Ascending aorta (tissue), 2 donors: ENCODE results near the gene PGBD5. TPM values are rescaled to one million over a fixed set of nuclear protein-coding genes. Genes with fewer than 3 reads are reported as not detected.

ENCODE experiments used
- DNase-seq, 2 donors: peaks; one replicate each; pipeline ENCODE4 v3.0.0-alpha.2; 2019; ENCODE audit warnings: low spot score in 2 of 2
- H3K27ac ChIP-seq, 2 donors: fragments of 200-600 bp; sonication (generic); one replicate each; pipeline ENCODE4 v1.5.1; 2016 to 2017; ENCODE audit warnings: mild to moderate bottlenecking in 1 of 2
- H3K27me3 ChIP-seq: fragments of 200-600 bp; sonication (generic); one replicate; pipeline ENCODE4 v1.5.1; 2017
- H3K36me3 ChIP-seq, 2 donors: fragments of 200-600 bp; sonication (generic); one replicate each; pipeline ENCODE4 v1.5.1; 2016
- H3K4me1 ChIP-seq, 2 donors: fragments of 200-600 bp; sonication (generic); one replicate each; pipeline ENCODE4 v1.5.1; 2016 to 2017; ENCODE audit warnings: mild to moderate bottlenecking in 1 of 2
- H3K4me3 ChIP-seq, 2 donors: fragments of 200-600 bp; sonication (generic); one replicate each; pipeline ENCODE4 v1.5.1; 2016 to 2017; ENCODE audit warnings: mild to moderate bottlenecking in 1 of 2
- H3K9me3 ChIP-seq, 2 donors: fragments of 200-600 bp; sonication (generic); one replicate each; pipeline ENCODE4 v1.5.1; 2016
- intact Hi-C: fragments of 100-400 bp; cut with DNase I; formaldehyde crosslinking; loops from one replicate; pipeline ENCODE4 v1.15.1; 2023
- total RNA-seq: library from RNA; depleted of rRNA; stranded (reverse); fragments of >200 nt; gene quantifications from one replicate; pipeline ENCODE4 v1.1.0, GENCODE V29; 2016
- TF ChIP-seq, protein P1 (sequence below), 3 experiments: fragments of 200-600 bp in 2 of 3; fragments of 450-650 bp in 1 of 3; sonication (generic) in 2 of 3; IDR thresholded peaks; one replicate each; pipeline ENCODE4 v1.5.1; 2016 to 2019; ENCODE audit warnings: antibody characterized with exemption in 3 of 3, mild to moderate bottlenecking in 1 of 3, moderate library complexity in 1 of 3

Gene PGBD5
- total RNA-seq, 1 donor from 2014 or later, result not detected

DNA sequence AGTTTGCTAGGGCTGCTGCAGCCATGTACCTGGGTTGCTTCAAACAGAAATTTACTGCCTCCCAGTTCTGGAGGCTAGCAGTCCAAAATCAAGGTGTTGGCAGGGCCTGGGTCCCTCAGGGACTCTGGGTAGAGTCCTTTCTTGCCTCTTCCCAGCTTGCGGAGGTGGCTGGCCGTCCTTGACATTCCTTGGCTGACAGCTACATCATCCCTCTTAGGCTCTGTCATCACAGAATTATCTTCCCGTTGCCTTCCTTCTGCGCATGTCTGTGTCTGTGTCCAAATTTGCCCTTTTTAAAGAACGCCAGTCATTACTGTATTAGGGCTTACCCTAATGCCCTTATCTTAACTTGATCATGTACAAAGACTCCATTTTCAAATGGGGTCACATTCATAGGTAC, 37.6 kb upstream of the PGBD5 start:
- no peak for DNase-seq
- Histone ChIP-seq H3K4me3 (no peak overlapping the region), H3K36me3 (no peaks in the 10 kb centered on the region), H3K9me3 (no peaks in the 10 kb centered on the region), H3K27me3 (no peaks in the 10 kb centered on the region), H3K27ac (no peak overlapping the region), H3K4me1 (no peaks in the 10 kb centered on the region)
- intact Hi-C loops, result no loop called here
- TF ChIP-seq, protein P1, sequence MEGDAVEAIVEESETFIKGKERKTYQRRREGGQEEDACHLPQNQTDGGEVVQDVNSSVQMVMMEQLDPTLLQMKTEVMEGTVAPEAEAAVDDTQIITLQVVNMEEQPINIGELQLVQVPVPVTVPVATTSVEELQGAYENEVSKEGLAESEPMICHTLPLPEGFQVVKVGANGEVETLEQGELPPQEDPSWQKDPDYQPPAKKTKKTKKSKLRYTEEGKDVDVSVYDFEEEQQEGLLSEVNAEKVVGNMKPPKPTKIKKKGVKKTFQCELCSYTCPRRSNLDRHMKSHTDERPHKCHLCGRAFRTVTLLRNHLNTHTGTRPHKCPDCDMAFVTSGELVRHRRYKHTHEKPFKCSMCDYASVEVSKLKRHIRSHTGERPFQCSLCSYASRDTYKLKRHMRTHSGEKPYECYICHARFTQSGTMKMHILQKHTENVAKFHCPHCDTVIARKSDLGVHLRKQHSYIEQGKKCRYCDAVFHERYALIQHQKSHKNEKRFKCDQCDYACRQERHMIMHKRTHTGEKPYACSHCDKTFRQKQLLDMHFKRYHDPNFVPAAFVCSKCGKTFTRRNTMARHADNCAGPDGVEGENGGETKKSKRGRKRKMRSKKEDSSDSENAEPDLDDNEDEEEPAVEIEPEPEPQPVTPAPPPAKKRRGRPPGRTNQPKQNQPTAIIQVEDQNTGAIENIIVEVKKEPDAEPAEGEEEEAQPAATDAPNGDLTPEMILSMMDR (IDR thresholded peaks at IDR 0.05), result no peak

DNA sequence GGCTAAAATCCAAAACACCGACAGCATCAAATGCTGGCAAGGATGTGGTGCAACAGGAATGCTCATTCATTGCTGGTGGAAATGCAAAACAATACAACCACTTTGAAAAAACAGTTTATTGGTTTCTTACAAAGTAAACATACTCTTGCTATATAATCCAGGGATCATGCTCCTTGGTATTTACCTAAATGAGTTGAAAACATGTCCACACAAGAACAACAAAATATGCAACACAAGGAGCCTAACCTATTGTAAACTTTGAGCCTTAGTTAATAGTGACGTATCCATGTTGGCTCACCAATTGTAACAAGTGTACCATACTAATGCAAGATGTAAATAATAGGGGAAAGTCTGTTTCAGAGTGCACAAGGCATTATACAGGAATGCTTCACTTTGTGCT, 37.2 kb upstream of the PGBD5 start:
- Histone ChIP-seq H3K9me3 (no peaks in the 10 kb centered on the region), H3K4me1 (no peaks in the 10 kb centered on the region), H3K4me3 (no peak overlapping the region), H3K27ac (no peak overlapping the region), H3K27me3 (no peaks in the 10 kb centered on the region), H3K36me3 (no peaks in the 10 kb centered on the region)
- intact Hi-C loops, result no loop called here
- TF ChIP-seq, protein P1 (IDR thresholded peaks at IDR 0.05), result no peak
- no peak for DNase-seq

DNA sequence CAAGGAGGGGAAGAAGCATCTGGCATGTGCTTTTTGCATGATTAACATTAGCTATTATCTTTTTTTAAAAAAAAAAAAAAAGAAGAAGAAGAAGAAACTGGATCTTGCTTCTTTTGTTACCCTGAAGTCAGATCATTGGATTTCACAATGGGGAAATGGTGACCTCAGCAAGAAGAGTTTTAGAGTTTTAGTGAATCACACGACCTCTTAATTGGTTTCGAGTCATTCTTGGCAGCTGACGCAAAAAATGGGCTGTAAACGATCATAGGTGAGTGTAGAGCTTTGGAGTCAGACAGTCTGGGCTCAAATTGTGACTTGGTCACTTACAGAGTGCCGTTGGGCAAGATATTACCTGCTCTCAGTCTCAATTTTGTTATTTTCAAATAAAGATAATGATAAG, 33.3 kb upstream of the PGBD5 start:
- H3K4me3 ChIP-seq, result no peak overlapping the region
- no peaks in the 10 kb centered on the region for H3K27me3 ChIP-seq
- no peaks in the 10 kb centered on the region for H3K36me3 ChIP-seq
- H3K4me1 ChIP-seq, result no peaks in the 10 kb centered on the region
- intact Hi-C loops, result no loop called here
- H3K9me3 ChIP-seq, result no peaks in the 10 kb centered on the region
- DNase-seq, result no peak
- TF ChIP-seq, protein P1 (IDR thresholded peaks at IDR 0.05), result no peak
- H3K27ac ChIP-seq, result no peak overlapping the region

DNA sequence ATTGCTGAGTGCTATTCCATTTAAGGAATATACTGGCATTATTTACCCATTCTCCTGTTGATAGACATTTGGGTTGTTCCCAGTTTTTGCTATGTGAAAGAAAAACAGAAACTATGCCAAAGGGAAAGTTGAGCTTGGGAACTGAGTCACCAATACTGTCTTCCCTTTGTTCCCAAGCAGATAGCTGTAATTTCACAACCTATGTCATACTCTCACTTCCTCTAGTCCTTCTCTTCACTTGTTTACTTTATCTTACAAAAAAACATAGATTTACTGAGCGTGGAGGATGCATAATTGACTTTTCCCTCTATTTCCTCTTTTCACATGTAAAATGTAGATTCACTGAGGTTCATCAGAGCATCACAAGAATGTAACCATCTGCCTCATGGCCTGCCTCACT, 32.4 kb upstream of the PGBD5 start:
- intact Hi-C loops, result no loop called here
- Histone ChIP-seq H3K9me3 (no peaks in the 10 kb centered on the region), H3K27me3 (no peaks in the 10 kb centered on the region), H3K36me3 (no peaks in the 10 kb centered on the region), H3K27ac (no peak overlapping the region), H3K4me1 (no peaks in the 10 kb centered on the region), H3K4me3 (no peak overlapping the region)
- TF ChIP-seq, protein P1 (IDR thresholded peaks at IDR 0.05), result no peak
- DNase-seq, result no peak

DNA sequence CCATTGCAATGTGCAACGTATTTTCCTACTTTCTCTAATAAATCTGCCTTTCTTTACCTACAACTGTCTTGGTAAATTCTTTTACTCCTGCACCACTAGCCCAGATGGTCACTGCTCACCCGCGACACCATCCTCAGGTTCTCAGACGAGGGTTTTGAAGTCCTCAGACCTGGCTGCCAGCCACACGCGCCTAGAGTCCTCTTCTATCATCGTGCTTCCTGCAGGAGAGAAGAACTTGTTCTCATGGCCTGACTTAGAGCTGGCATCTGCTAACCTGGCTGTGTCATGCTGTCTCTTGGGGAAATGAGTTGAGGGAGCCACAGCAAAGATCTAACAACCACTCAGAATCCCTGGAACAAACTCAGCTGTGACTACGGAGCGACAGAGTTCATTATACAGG, 30.3 kb upstream of the PGBD5 start:
- Histone ChIP-seq H3K9me3 (no peaks in the 10 kb centered on the region), H3K36me3 (no peaks in the 10 kb centered on the region), H3K4me1 (no peaks in the 10 kb centered on the region), H3K27ac (no peak overlapping the region), H3K27me3 (no peaks in the 10 kb centered on the region), H3K4me3 (no peak overlapping the region)
- no peak for DNase-seq
- TF ChIP-seq, protein P1 (IDR thresholded peaks at IDR 0.05), result no peak
- intact Hi-C loops, result no loop called here

DNA sequence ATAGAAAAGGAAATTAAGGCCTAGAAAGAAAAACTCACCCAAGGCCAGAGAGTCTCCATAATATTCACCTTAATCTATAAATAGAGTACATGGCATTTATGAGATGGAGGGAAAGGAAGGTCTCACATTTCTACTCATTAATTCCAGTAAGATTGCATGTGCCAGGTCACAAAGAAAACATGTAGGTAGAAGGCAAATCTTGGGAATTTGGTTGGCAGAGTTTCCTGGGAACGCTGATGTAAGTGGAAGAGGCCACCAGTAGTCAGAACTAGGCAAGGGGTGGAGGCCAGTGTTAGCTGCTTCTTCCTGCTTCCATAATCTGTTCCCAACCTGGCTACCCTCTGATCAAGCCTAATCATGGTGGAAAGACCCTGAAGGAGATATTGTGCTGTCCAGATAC, 29.2 kb upstream of the PGBD5 start:
- no peaks in the 10 kb centered on the region for H3K4me1 ChIP-seq
- TF ChIP-seq, protein P1 (IDR thresholded peaks at IDR 0.05), result no peak
- H3K27ac ChIP-seq, result no peak overlapping the region
- H3K9me3 ChIP-seq, result no peaks in the 10 kb centered on the region
- H3K27me3 ChIP-seq, result no peaks in the 10 kb centered on the region
- H3K36me3 ChIP-seq, result no peaks in the 10 kb centered on the region
- no peak overlapping the region for H3K4me3 ChIP-seq
- intact Hi-C loops, result no loop called here
- DNase-seq, result no peak
